CD8-positive, alpha-beta memory T cell (primary cell): ENCODE data around the gene ALDH18A1. TPM values are rescaled to one million over a fixed set of nuclear protein-coding genes. Genes with fewer than 3 reads are reported as not detected.

Experiments used
- CTCF ChIA-PET: fragments of 350-600 bp; sonication (Branson Sonifier 250); formaldehyde crosslinking; loops from one replicate; lab custom pipeline; 2021; ENCODE audit warnings: antibody characterized with exemption; lab: Charles Lee
- POLR2A ChIA-PET: fragments of 350-600 bp; sonication (Branson Sonifier 250); formaldehyde crosslinking; loops from one replicate; lab custom pipeline; 2021; ENCODE audit warnings: antibody characterized with exemption; lab: Charles Lee
- DNase-seq, 5 donors: peaks; one replicate each; pipeline versions ENCODE4 v3.0.0 to v3.0.0-alpha.2; 2020 to 2022; ENCODE audit warnings: mixed read lengths in 1 of 5
- H3K27ac ChIP-seq: one replicate; pipeline ENCODE4 v1.7.0; 2013; ENCODE audit warnings: low read depth, mild to moderate bottlenecking, low read length, moderate library complexity
- H3K27me3 ChIP-seq: 2 replicates; pipeline ENCODE4 v1.7.0; 2013; ENCODE audit warnings: low read length, mild to moderate bottlenecking; ENCODE audit not compliant: insufficient read depth, poor library complexity, severe bottlenecking
- H3K36me3 ChIP-seq: 2 replicates; pipeline ENCODE4 v1.7.0; 2013; ENCODE audit warnings: mild to moderate bottlenecking, low read length, moderate library complexity; ENCODE audit not compliant: insufficient read depth
- H3K4me1 ChIP-seq: 2 replicates; pipeline ENCODE4 v1.7.0; 2013; ENCODE audit warnings: mild to moderate bottlenecking, low read length, moderate library complexity; ENCODE audit not compliant: insufficient read depth
- H3K4me3 ChIP-seq: 2 replicates; pipeline ENCODE4 v1.7.0; 2013; ENCODE audit warnings: mild to moderate bottlenecking, low read length
- H3K9me3 ChIP-seq: 2 replicates; pipeline ENCODE4 v1.7.0; 2013; ENCODE audit warnings: mild to moderate bottlenecking, low read length
- H3K27ac Mint-ChIP-seq, 8 donors: one replicate each; pipeline ENCODE4 v1.8.0; 2020 to 2021; ENCODE audit warnings: mixed read lengths in 8 of 8, mild to moderate bottlenecking in 6 of 8, inconsistent platforms in 3 of 8, moderate library complexity in 3 of 8
- H3K27me3 Mint-ChIP-seq, 2 donors: one replicate each; pipeline ENCODE4 v1.8.0; 2020 to 2021; ENCODE audit warnings: mixed read lengths in 2 of 2, mild to moderate bottlenecking in 1 of 2, moderate library complexity in 1 of 2
- H3K36me3 Mint-ChIP-seq, 3 donors: one replicate each; pipeline ENCODE4 v1.8.0; 2020 to 2021; ENCODE audit warnings: mixed read lengths in 3 of 3, inconsistent platforms in 1 of 3, mild to moderate bottlenecking in 1 of 3
- H3K4me1 Mint-ChIP-seq, 3 donors: one replicate each; pipeline ENCODE4 v1.8.0; 2020 to 2021; ENCODE audit warnings: mixed read lengths in 3 of 3, inconsistent platforms in 1 of 3, mild to moderate bottlenecking in 1 of 3
- H3K4me3 Mint-ChIP-seq, 7 donors: one replicate each; pipeline ENCODE4 v1.8.0; 2020 to 2021; ENCODE audit warnings: mixed read lengths in 7 of 7, mild to moderate bottlenecking in 6 of 7, moderate library complexity in 4 of 7, inconsistent platforms in 2 of 7
- H3K9me3 Mint-ChIP-seq, 5 donors: one replicate each; pipeline ENCODE4 v1.8.0; 2020 to 2022; ENCODE audit warnings: mixed read lengths in 5 of 5, mild to moderate bottlenecking in 3 of 5, moderate library complexity in 2 of 5, inconsistent platforms in 1 of 5
- polyA plus RNA-seq: library from polyadenylated mRNA; unstranded; fragments of 300-500 nt; fragmentation: Illumina TruSeq; gene quantifications from one replicate; pipeline ENCODE4 v1.2.3, GENCODE V29; 2021
- total RNA-seq, 2 experiments: library from RNA; stranded (reverse); gene quantifications; one replicate each; pipeline ENCODE4 v1.2.3, GENCODE V29; 2021

Gene ALDH18A1
- total and polyA plus RNA-seq, 3 experiments from 2014 or later: 66.9 to 89.6 (median 89.1) TPM

GRCh38 chr10:95648138-95648537 is 8.4 kb downstream of the ALDH18A1 start:
- CTCF ChIA-PET: interaction anchor here (2.7 kb wide), 1 partner anchor 46 kb away, joined by 13 read pairs; the partner anchor contains the start of gene TCTN3
- H3K27ac Mint-ChIP-seq: no peak overlapping the region

DNA sequence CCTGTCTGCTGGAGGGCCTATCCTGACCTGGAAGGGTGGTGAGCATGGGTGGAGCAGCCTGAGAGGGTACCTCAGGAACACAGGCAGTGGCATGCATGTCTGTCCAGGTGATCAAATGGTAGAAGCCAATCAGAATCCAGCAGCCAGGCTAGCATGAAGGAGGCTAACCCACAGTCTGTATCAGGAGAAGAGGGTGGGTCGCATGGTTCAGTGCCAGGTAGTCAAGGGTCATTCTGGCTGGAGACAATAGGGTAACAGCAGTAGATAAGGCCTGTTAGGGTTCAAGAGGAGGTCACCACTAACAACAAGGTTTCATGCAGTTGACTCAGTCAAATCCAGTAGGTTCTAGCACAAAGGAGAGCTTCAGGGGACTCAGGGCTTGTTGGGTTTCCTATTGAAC is 10.4 kb downstream of the ALDH18A1 start:
- peaks cover 16 to 82% (median 33%) of the 10 kb centered on the region in 3 donors for H3K36me3 Mint-ChIP-seq
- ChIA-PET POLR2A (no interaction called here), CTCF (no interaction called here)

More at GRCh38 chr10:95648138-95648537, 8.4 kb downstream of the ALDH18A1 start:
- Histone ChIP-seq H3K27ac (no peak overlapping the region), H3K4me1 (no peaks in the 10 kb centered on the region), H3K27me3 (no peaks in the 10 kb centered on the region), H3K9me3 (no peaks in the 10 kb centered on the region), H3K4me3 (no peak overlapping the region), H3K36me3 (peaks cover 23% of the 10 kb centered on the region)
- Mint-ChIP-seq H3K36me3 (peaks cover 34 to 88% (median 40%) of the 10 kb centered on the region in 3 donors), H3K4me3 (no peak overlapping the region), H3K27me3 (no peaks in the 10 kb centered on the region), H3K9me3 (peaks cover 0 to 5% (median 0%) of the 10 kb centered on the region in 5 donors), H3K4me1 (peaks cover 15 to 17% (median 15%) of the 10 kb centered on the region in 3 donors)
- POLR2A ChIA-PET: no interaction called here
- DNase-seq: no peak

DNA sequence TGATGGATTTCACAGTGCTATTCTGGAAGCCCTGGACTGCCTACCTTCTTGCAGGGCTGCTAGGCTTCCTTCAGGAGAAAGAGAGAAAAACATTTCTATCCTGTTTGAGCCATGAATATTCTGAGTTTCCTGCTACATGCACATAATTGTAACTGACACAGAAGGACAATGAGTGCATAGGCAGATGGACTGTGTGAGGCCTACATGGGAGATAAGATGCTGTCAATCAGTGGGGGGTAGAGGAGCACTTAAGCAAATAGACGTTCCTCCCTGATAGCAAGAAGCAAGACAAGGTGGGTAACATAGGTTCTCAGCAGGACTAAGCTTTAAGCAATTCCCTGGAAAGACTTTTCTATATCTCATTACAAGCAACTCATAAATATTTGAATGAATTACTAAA is 11.6 kb downstream of the ALDH18A1 start:
- Mint-ChIP-seq H3K4me3 (no peak overlapping the region), H3K4me1 (peaks cover 11 to 12% (median 12%) of the 10 kb centered on the region in 3 donors), H3K27me3 (no peaks in the 10 kb centered on the region), H3K36me3 (peaks cover 12 to 83% (median 27%) of the 10 kb centered on the region in 3 donors), H3K9me3 (no peaks in the 10 kb centered on the region), H3K27ac (peak overlapping the region in 2 of 8 donors; percentile 11 to 37)
- no peaks in the 10 kb centered on the region for H3K4me1 ChIP-seq
- no peaks in the 10 kb centered on the region for H3K9me3 ChIP-seq
- CTCF ChIA-PET: no interaction called here
- H3K4me3 ChIP-seq: no peak overlapping the region
- DNase-seq: no peak
- H3K27ac ChIP-seq: no peak overlapping the region
- H3K27me3 ChIP-seq: no peaks in the 10 kb centered on the region
- POLR2A ChIA-PET: no interaction called here
- peaks cover 23% of the 10 kb centered on the region for H3K36me3 ChIP-seq

More for the DNA sequence above, 10.4 kb downstream of the ALDH18A1 start:
- peaks cover 12 to 13% (median 13%) of the 10 kb centered on the region in 3 donors for H3K4me1 Mint-ChIP-seq
- no peaks in the 10 kb centered on the region for H3K27me3 Mint-ChIP-seq
- H3K4me3 ChIP-seq: no peak overlapping the region
- H3K9me3 Mint-ChIP-seq: peaks cover 0 to 2% (median 0%) of the 10 kb centered on the region in 5 donors
- no peak for DNase-seq
- no peaks in the 10 kb centered on the region for H3K27me3 ChIP-seq
- H3K4me3 Mint-ChIP-seq: no peak overlapping the region
- peaks cover 24% of the 10 kb centered on the region for H3K36me3 ChIP-seq
- no peaks in the 10 kb centered on the region for H3K9me3 ChIP-seq
- H3K27ac Mint-ChIP-seq: peak overlapping the region in 1 of 8 donors; percentile 38
- H3K27ac ChIP-seq: no peak overlapping the region
- H3K4me1 ChIP-seq: no peaks in the 10 kb centered on the region

DNA sequence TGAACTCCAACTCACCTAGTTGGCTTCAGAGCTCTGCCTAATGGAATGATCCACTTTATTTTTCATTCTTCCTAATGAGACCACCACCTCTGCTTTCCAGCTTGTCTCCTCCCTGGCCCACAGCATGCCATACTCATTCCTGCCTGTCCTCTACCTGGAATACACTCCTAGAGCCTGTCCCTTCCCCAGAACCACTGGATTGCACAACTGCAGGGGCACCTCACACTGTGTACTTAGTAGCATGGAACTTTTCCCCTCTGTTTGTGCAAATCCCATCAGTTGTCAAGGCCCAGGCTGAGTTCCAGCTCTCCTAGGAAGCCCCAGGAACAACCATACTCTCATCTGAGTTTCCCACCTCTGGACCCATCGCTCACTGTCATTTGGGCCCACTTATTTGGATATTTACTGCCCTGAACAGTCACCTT is 15.6 kb downstream of the ALDH18A1 start:
- Mint-ChIP-seq H3K27me3 (no peaks in the 10 kb centered on the region), H3K4me3 (no peak overlapping the region), H3K9me3 (no peaks in the 10 kb centered on the region), H3K4me1 (peaks cover 3 to 7% (median 4%) of the 10 kb centered on the region in 3 donors), H3K27ac (peak overlapping the region in 4 of 8 donors; percentile 9 to 83 (median 57)), H3K36me3 (peaks cover 15 to 79% (median 15%) of the 10 kb centered on the region in 3 donors)
- no peak overlapping the region for H3K4me3 ChIP-seq
- ChIA-PET CTCF (interaction anchor here (1.2 kb wide), 1 partner anchor 53 kb away, joined by 3 read pairs; the partner anchor contains the start of gene TCTN3), POLR2A (no interaction called here)
- H3K27ac ChIP-seq: no peak overlapping the region
- DNase-seq: no peak
- no peaks in the 10 kb centered on the region for H3K27me3 ChIP-seq
- H3K36me3 ChIP-seq: peaks cover 15% of the 10 kb centered on the region
- H3K9me3 ChIP-seq: no peaks in the 10 kb centered on the region
- no peaks in the 10 kb centered on the region for H3K4me1 ChIP-seq

DNA sequence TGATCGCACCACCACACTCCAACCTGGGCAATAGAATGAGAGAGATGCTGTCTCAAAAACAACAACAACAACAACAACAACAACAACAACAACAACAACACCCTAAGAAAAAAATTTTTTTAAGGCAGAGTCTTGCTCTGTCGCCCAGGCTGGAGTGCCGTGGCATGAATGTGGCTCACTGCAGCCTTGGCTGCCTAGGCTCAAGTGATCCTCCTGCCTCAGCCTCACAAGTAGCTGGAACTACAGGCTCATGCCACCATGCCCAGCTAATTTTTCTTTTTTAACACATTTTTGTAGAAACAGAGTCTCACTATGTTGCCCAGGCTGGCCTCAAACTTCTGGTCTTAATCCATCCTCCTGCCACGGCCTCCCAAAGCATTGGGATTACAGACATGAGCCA is 18.6 kb downstream of the ALDH18A1 start:
- Histone ChIP-seq H3K36me3 (peaks cover 23% of the 10 kb centered on the region), H3K27me3 (no peaks in the 10 kb centered on the region), H3K27ac (no peak overlapping the region), H3K4me1 (no peaks in the 10 kb centered on the region), H3K4me3 (no peak overlapping the region), H3K9me3 (no peaks in the 10 kb centered on the region)
- POLR2A ChIA-PET: no interaction called here
- no peaks in the 10 kb centered on the region for H3K27me3 Mint-ChIP-seq
- no peak for DNase-seq
- H3K4me3 Mint-ChIP-seq: no peak overlapping the region
- H3K27ac Mint-ChIP-seq: no peak overlapping the region
- H3K4me1 Mint-ChIP-seq: no peaks in the 10 kb centered on the region
- peaks cover 24 to 82% (median 36%) of the 10 kb centered on the region in 3 donors for H3K36me3 Mint-ChIP-seq
- no peaks in the 10 kb centered on the region for H3K9me3 Mint-ChIP-seq
- CTCF ChIA-PET: no interaction called here

- Mint-ChIP-seq H3K4me1 (no peaks in the 10 kb centered on the region), H3K4me3 (no peak overlapping the region), H3K9me3 (no peaks in the 10 kb centered on the region), H3K36me3 (peaks cover 24 to 82% (median 33%) of the 10 kb centered on the region in 3 donors), H3K27me3 (no peaks in the 10 kb centered on the region), H3K27ac (no peak overlapping the region)
- Histone ChIP-seq H3K4me3 (no peak overlapping the region), H3K36me3 (peaks cover 21% of the 10 kb centered on the region), H3K27me3 (no peaks in the 10 kb centered on the region), H3K4me1 (no peaks in the 10 kb centered on the region), H3K27ac (no peak overlapping the region), H3K9me3 (no peaks in the 10 kb centered on the region)
- POLR2A ChIA-PET: no interaction called here
- DNase-seq: no peak
- CTCF ChIA-PET: interaction anchor here (1.1 kb wide), 1 partner anchor 34 kb away, joined by 3 read pairs; no protein-coding TSS in a partner anchor
Measured at GRCh38 chr10:95637140-95637539, 19.4 kb downstream of the ALDH18A1 start.

DNA sequence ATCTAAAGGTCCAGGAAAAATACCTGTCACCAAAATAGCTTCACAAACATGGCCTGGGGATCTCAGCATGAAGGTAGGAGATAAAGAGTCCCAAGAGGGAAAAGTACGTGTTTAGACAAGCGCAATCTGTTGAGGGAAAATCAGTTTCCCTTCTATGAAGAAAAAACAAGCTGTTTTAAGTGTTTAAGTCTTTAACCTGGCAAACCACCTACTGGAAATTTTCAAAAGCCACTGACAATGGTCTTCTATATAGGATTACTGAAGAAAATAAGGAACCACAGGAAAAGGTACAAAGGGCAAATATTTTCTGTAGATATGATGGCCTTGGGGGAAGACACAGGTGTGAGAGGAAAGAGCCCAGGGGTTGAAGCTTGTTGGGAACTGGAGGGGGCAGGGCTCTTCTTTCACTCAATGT is 21.2 kb downstream of the ALDH18A1 start:
- H3K4me1 ChIP-seq: no peaks in the 10 kb centered on the region
- no peaks in the 10 kb centered on the region for H3K9me3 ChIP-seq
- CTCF ChIA-PET: no interaction called here
- POLR2A ChIA-PET: no interaction called here
- no peak overlapping the region for H3K4me3 ChIP-seq
- no peak overlapping the region for H3K27ac ChIP-seq
- Mint-ChIP-seq H3K36me3 (peaks cover 25 to 83% (median 35%) of the 10 kb centered on the region in 3 donors), H3K4me3 (no peak overlapping the region), H3K27me3 (no peaks in the 10 kb centered on the region), H3K27ac (peak overlapping the region in 2 of 8 donors; percentile 1 to 74), H3K9me3 (no peaks in the 10 kb centered on the region), H3K4me1 (no peaks in the 10 kb centered on the region)
- H3K27me3 ChIP-seq: no peaks in the 10 kb centered on the region
- DNase-seq: no peak
- H3K36me3 ChIP-seq: peaks cover 20% of the 10 kb centered on the region

DNA sequence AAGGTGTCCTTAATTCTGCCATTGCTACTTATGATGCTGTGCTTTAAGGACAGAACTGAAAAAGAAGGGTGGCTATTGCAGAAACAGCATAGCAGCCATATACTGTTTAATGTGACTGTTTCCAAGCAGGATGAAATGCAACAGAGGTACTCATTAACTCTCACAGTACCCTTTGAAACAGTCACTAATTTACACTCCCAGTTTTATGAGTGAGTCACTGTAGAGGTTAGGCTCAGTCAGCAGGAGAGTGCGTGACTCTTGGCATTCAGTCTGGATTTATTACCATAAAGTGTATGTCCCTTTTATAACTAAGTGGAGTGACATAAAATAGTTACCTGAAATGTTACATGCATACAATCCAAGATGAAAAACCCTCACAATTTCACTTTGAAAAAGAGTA is 27.7 kb downstream of the ALDH18A1 start:
- no peak overlapping the region for H3K27ac ChIP-seq
- H3K9me3 Mint-ChIP-seq: no peaks in the 10 kb centered on the region
- H3K4me3 Mint-ChIP-seq: no peak overlapping the region
- no peak for DNase-seq
- ChIA-PET CTCF (no interaction called here), POLR2A (no interaction called here)
- H3K4me1 Mint-ChIP-seq: no peaks in the 10 kb centered on the region
- H3K36me3 Mint-ChIP-seq: peaks cover 24 to 90% (median 36%) of the 10 kb centered on the region in 3 donors
- peak overlapping the region in 3 of 8 donors; percentile 18 to 59 (median 32) for H3K27ac Mint-ChIP-seq
- H3K4me1 ChIP-seq: no peaks in the 10 kb centered on the region
- no peaks in the 10 kb centered on the region for H3K27me3 Mint-ChIP-seq
- H3K9me3 ChIP-seq: no peaks in the 10 kb centered on the region
- peaks cover 31% of the 10 kb centered on the region for H3K36me3 ChIP-seq
- no peak overlapping the region for H3K4me3 ChIP-seq
- no peaks in the 10 kb centered on the region for H3K27me3 ChIP-seq
